ENCODE measurements around the gene CLEC16A. TPM values are rescaled to one million over a fixed set of nuclear protein-coding genes. Genes with fewer than 3 reads are reported as not detected.

Gene CLEC16A
- total RNA-seq, 2 experiments from 2014 or later = 32.6 to 34.9 TPM

DNA sequence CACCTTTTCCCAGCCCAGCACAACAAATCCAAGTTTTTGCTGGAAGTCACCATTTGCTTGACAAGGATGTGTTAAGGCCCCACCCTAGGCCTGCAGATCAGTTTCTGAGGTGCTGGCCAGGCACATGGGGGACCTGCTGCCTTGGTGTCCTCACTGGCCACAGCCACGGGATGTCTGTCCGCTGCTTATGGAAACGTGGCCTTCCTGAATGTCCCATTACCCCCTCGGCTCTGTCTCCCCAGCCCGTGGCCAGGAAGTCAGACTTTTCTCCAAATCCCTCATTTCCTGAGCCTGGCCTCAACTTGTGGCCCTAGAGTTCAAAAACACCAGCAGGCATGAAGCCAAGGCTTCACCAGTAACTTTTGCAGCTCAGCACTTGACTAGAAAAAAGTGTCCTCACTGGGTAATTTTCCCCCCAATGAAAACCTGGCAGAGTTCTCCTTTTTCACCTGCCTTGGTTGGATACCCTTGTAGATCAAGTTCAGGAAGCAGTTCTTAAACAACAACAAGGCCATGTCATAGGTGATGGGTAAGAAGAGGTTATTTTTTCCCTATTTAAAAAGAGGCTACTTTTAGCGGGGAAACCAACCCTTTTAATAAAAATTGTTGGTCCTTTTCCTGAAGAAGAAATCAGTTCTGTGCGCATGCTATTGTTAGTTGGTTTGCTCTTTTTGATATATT is 230.9 kb downstream of the CLEC16A start:
- ChIA-PET CTCF (interaction anchor here (0.8 to 1.0 kb wide), 2 partner anchors 9 to 16 kb away, joined by 3 read pairs; no protein-coding TSS in a partner anchor), POLR2A (no interaction called here)

DNA sequence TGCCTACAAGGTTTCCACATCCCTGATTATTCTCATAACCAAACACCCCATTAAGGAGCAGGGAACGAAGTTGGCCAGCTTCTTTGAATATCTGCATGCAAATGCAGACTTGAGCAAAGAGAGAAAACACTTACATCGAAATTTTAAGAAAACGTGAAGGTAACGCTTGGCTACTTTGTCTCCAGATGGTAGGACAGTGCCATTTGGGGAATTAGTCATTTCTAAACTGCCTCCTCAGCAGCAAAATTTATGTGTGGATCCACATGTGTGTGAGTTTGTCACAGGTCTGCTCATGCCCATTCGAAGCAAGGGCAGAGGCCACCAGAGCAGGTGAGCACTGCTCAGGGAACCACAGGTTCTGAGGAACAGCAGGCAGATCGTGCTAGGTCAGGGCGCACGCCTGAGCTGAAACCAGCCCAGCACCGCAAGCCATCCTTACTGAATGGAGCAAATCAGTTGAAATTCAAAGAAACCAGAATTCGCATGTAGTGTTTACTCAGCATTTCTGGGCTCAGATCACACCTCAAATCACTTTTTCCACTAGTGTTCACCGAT is 231.5 kb downstream of the CLEC16A start:
- ChIA-PET CTCF (interaction anchor here (0.8 kb wide), 1 partner anchor 17 kb away, joined by 3 read pairs; no protein-coding TSS in a partner anchor), POLR2A (no interaction called here)

DNA sequence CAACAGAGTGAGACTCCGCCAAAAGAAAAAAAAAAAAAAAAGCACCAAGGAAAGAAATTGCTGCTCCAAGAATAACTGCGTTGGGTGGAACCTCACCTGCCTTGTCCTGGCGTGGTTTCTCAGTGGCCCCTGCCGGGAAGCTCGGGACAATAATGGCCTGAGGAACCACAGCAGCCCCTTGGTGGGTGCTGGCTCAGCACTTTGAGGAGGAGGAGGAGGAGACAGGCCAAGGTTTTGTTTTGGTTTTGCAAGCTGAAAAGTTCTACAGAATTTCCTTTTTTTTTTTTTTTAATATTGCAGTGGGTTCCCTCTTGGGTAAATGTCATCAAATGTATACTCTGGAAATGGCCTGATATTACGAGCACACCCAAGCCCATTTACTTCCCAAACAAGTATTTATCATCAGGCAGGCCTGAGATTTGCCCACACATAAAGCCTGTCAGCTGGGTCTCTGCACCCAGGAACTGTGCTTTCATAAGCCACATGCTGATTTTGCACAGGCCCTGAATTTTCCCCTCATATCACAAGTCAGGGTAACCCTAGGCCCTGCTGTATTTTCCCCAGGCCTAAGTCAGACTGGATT is 233.3 kb downstream of the CLEC16A start:
- POLR2A ChIA-PET = no interaction called here
- CTCF ChIA-PET = interaction anchor here (0.9 kb wide), 1 partner anchor 16 kb away, joined by 3 read pairs; no protein-coding TSS in a partner anchor

DNA sequence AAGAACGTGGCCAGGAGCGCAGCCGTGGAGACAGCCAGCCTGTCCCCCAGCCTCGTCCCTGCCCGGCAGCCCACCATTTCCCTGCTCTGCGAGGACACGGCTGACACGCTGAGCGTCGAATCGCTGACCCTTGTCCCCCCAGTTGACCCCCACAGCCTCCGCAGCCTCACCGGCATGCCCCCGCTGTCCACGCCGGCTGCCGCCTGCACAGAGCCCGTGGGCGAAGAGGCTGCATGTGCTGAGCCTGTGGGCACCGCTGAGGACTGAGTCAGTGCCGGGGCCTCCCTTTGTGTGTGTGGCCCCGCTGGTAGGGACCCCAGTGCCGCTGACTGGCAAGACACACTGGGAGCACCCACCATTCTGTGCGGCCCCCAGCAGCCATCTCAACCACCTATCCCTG is 234.1 kb downstream of the CLEC16A start:
- CTCF ChIA-PET = no interaction called here
- POLR2A ChIA-PET = no interaction called here

DNA sequence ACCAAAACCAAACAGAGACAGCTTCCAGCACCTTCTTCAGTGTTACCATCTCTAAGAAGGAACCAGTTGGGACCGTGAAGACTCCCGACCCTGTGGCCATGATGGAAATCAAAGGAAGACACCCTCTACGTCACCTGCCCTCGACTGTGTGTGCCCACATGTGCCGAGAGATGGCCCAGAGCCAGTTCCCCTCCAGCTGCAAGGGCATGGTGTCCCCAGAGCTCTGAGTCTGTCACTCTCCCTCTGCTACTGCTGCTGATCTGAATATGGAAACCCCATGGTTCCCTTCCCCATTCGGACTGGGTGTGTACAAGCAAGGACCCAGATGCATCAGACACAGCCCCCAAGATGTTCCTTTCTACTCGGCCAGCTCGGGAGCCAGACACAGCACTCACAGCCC is 235.2 kb downstream of the CLEC16A start:
- ChIA-PET CTCF (no interaction called here), POLR2A (interaction anchor here (2.4 kb wide), 1 partner anchor 76 kb away, joined by 8 read pairs; the partner anchor contains the start of gene SOCS1)

DNA sequence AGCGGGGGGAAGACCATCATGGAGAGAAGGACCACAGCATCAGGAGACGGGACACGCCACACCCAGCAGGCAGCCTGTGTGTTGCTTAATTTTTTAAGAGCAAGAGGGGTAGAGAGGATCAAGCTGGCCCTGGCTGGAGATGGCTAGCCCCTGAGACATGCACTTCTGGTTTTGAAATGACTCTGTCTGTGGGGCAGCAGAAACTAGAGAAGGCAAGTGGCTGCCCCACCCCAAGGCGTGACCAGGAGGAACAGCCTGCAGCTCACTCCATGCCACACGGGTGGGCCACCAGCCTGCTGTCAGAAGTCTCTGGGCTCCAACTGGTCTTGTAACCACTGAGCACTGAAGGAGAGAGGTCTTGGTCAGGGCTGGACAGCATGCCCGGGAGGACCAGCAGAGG is 236.1 kb downstream of the CLEC16A start:
- ChIA-PET POLR2A (interaction anchor here (0.6 to 2.4 kb wide), 2 partner anchors 75 to 109 kb away, joined by 7 to 8 read pairs; partner anchors contain the start of gene SOCS1), CTCF (no interaction called here)

DNA sequence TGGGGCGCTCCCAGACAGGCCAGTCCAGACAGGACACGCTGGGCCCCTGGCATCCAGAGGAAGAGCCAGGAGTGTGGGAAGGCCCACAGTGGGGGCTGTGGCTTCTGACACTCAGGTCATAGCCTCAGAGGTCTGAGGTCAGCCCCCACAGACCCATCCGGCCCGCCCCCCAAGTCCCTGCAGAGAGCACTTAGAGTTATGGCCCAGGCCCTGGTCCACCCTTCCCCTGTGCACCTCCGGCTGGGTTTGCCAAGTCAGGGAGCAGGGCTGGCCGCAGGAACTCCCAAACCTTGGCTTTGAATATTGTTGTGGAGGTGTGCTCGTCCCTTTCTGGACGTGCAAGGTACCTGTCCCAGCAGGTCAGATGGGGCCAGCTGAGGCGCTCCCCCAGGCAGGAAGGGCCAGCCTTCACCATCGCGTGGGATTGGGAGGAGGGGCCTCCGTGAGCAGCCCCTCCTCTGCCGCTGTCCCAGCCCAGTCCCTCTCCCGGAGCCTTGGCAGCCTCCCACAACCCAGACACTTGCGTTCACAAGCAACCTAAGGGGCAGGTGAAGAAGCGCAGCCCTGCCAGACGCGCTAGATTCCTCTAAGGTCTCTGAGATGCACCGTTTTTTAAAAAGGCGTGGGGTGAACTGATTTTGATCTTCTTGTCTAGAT is 237.0 kb downstream of the CLEC16A start:
- CTCF ChIA-PET = interaction anchor here (1.1 kb wide), 1 partner anchor 35 kb away, joined by 3 read pairs; no protein-coding TSS in a partner anchor
- POLR2A ChIA-PET = interaction anchor here (2.4 kb wide), 1 partner anchor 74 kb away, joined by 8 read pairs; the partner anchor contains the start of gene SOCS1

DNA sequence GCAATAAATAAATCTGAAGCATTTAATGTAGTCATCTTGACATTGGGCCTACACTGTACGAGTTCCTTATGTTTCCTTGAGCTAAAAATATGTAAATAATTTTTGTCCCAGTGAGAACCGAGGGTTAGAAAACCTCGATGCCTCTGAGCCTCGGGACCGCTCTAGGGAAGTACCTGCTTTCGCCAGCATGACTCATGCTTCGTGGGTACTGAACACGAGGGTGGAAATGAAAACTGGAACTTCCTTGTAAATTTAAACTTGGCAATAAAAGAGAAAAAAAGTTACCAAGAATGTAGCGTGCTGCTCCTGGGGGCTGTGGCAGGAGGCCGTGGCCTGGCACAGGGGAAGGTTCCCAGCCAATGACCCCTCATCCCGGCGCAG is 237.5 kb downstream of the CLEC16A start:
- CTCF ChIA-PET = interaction anchor here (1.1 kb wide), 1 partner anchor 35 kb away, joined by 3 read pairs; no protein-coding TSS in a partner anchor
- POLR2A ChIA-PET = interaction anchor here (2.4 kb wide), 1 partner anchor 74 kb away, joined by 8 read pairs; the partner anchor contains the start of gene SOCS1

DNA sequence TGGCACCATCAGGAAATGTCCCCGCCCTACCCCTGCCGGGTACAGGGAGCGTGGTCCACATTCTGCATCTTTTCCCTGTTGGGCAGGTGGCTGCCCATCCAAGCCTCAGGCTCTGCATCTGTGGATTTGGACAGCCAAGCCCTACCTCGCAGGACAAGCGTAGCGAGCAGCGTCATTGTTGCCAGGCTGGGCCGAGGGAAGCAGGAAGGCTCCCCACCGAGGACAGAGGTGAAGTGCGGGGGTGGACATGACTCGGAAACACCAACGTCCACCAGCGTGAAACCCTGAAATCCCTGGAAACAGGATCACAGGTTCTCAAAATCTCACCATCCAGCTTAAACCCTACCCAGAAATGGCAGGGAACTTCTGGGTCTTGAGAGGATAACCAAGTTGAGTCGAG is 238.0 kb downstream of the CLEC16A start:
- ChIA-PET POLR2A (no interaction called here), CTCF (interaction anchor here (1.1 kb wide), 1 partner anchor 34 kb away, joined by 3 read pairs; no protein-coding TSS in a partner anchor)

DNA sequence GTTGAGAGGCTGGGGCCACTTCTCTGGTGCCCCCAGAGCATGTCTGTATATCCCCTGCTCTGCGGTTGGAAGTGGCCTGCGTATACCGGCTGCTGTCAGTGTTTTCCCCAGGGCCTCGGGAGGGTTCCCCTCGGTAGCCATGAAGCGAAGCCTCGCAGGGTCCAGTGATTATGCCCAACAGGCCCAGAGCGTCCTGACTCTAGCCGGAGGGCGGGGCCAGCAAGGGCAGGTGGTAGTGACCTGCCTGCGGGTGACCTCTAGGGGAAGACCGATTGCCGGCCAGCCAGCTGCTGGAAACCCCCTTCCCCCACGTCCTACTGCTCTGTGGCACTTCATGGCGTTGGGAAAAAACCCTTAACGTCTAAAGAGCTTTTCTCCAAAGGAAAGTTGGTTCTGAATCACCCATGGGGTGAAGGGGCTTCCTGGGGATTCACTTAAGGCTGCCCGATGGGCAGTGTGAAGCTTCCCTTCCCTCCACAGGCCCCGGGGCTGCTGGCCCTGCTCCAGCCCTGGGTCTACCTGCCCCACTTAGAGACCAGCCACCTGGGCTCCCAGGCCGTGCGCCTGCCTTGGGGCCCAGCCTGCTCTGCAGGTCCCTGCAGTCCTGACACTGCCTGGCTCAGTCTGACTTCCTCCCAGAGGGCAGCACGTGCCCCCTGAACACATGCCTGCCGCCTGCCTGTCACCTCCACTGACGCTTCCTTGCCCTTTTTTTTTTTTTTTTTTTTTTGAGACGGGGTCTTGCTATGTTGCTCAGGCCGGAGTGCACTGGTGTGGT is 238.9 kb downstream of the CLEC16A start:
- POLR2A ChIA-PET = interaction anchor here (0.6 kb wide), 1 partner anchor 21 kb away, joined by 3 read pairs; no protein-coding TSS in a partner anchor
- CTCF ChIA-PET = interaction anchor here (0.7 kb wide), 1 partner anchor 213 kb away, joined by 4 read pairs; no protein-coding TSS in a partner anchor

DNA sequence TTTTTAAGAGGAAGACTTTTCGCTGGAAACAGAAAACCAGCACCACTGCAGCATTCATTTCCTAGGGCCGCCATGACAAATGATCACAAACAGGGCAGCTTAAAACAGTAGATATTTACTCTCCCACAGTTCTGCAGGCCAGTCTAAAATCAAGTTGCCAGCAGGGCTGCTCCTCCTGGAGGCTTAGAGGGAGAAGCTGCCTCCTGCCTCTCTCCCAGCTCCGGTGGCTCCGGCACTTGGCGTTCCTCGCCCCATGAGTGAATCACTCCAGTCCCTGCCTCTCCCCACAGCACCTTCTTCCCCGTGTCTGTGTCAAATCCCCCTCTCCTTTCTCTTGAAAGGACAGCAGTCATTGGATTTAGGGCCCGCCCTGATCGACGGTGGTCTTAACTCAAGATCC is 239.6 kb downstream of the CLEC16A start:
- ChIA-PET CTCF (interaction anchor here (1.6 kb wide), 1 partner anchor 41 kb away, joined by 4 read pairs; no protein-coding TSS in a partner anchor), POLR2A (no interaction called here)

DNA sequence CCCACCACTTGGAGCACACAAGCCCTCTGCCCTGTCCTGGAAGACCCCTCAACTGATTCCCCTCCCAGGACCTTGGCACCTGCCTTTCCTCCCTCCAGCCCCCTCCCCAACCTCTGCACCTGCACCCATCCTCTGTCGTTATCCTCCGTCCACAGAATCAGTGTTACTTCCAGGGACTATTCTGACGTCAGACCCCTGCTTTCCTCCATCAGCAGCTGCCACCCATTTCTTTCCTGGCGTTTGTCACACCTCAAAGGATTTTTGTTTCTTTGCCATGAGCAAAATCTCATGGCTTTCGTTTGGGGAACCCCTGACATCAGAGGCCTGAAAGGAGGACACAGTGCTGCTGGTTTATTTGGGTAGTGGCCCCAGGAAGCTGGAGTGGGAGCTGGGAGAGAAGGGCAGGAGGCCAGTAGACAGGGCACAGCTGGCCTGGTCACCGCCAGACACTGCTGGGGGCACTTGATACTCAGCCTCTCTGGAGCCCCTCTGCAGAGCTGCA is 243.2 kb downstream of the CLEC16A start:
- CTCF ChIA-PET = interaction anchor here (1.2 kb wide), 1 partner anchor 21 kb away, joined by 4 read pairs; no protein-coding TSS in a partner anchor
- POLR2A ChIA-PET = no interaction called here

DNA sequence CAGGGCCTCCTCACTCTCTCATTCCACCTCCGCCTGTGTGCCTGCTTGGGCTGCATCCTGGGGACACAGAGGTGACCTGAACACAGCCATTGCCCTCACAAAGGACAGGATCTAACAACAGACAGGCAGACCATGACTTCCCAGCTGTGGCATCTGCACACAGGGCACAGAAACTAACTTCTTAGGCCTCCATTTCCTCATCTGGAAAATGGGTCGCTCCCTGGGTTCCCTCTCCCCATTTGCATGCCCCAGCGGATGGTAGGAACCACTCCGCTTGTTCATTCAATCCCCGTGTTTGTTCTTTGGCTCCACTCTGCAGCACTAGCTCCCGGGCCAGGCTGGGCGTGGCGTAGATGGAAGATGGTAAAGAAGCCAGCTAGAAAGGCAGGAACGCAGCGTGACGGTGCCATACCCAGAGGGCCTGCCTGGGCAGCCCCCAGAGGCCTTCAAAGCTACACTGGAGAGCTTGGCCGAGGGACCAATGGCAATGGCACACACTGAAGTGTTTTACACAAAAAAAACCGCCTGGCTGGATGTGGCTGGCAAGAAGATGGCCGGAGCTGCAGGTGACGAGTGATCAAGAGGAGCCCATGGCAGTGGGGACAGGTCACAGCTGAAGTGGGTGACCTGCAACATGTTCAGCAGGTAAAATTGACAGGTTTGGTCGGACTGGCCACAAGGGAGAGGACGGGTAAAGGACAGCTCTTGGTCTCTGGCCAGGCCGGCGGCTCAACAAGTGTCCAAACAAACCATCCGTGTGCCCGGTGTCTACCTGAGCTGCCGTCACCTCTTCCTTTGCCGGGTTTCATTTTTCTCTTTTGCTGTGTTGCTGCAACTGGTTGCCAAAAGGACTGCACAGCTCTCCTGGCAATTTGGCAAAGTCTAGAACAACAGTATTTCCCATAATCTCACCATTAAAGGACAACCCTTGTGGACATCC is 244.7 kb downstream of the CLEC16A start:
- POLR2A ChIA-PET = no interaction called here
- CTCF ChIA-PET = no interaction called here

DNA sequence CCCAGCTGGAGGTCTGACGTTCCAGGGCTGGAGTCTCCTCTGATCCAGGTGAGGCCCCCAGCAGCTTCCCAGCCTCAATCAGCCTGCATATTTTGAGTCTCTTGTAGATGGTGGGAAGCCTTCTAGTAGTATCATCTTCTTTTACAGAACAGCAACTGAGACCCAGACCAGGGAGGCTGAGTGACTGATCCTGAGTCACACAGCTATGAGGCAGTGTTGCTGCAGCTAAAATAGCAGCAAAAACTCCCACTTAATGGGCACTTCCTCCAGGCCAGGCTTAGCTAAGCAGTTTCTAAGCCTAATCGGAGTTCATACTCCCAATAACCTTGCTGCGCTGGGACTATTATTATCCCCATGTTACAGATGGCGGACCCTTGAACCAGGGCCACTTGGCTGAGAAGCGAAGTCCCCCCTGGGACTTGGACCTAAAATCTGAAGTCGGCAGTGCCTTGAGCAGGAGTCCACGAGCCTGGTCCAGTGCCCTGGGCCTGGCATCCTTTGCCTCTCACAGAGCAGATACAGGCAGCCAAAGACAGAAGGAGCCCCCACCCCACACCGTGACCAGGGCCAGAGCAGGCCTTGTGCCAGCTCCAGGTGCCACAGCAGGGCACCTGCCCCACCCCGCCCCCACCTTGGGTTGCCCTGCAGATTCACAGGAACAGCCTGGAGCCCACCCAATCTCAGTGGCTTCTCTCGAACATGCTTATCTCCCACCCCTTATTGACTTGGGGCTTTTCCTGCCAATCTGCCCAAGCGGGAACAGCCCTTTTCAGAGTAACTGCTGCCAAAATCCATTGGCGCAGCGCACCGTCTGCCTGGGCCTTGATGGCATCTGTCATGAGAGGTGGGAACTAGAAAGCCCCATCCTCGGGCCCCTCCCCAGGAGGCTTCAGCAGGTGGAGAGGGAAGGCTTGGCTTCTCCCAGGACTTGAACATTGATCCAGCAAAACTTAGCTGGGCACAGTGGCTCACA is 246.5 kb downstream of the CLEC16A start:
- CTCF ChIA-PET = interaction anchor here (2.7 kb wide), 1 partner anchor 15 kb away, joined by 8 read pairs; no protein-coding TSS in a partner anchor
- POLR2A ChIA-PET = no interaction called here

DNA sequence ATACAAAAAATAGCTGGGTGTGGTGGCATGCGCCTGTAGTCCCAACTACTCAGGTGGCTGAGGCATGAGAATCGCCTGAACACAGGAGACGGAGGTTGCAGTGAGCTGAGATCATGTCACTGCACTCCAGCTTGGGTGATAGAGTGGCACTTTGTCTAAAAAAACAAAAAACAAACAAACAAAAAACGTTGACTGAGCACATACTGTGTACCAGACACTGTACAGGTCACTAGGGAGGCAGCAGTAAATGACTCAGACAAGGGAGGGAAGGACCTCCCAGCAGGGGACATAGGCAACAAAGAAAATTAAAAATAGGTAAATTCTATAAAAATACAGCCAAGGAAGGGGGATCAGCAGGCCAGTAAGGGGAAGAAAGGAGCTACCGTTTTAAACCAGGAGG is 247.3 kb downstream of the CLEC16A start:
- POLR2A ChIA-PET = no interaction called here
- CTCF ChIA-PET = interaction anchor here (0.8 to 2.7 kb wide), 3 partner anchors 14 to 228 kb away, joined by 3 to 8 read pairs (median 3); no protein-coding TSS in a partner anchor

DNA sequence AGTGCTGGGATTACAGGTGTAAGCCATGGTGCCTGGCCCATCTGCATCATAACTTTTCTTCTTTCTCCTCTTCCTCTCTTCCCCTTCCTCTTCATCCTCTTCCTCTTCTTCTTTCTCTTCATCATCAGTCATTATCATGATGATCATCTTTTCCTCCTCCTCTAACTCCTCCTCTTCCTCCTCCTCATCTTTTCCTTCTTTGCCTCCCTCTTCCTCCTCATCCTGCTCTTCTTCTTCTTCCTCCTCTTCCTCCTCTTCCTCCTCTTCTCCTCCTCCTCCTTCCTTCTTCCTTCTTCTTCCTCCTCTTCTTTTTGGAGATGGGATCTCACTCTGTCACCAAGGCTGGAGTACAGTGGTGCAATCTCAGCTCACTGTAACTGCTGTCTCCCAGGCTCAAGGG is 249.1 kb downstream of the CLEC16A start:
- CTCF ChIA-PET = no interaction called here
- POLR2A ChIA-PET = no interaction called here

Measured in activated CD8-positive, alpha-beta memory T cell treated with anti-CD3 and anti-CD28 coated beads for 36 hours (primary cell).